Measurements from ENCODE around the gene TTC1.

TTC1 gene

GRCh38 chr5:160023908-160024630, 15.1 kb downstream of the TTC1 start:
- DNase-seq, result no peak
- H3K4me3 ChIP-seq (ENCODE audit: low read depth, low read length), result no peak overlapping the region
- H3K27me3 ChIP-seq, result no peaks in the 10 kb centered on the region
- H3K36me3 ChIP-seq, result peaks cover 11% of the 10 kb centered on the region
- H3K4me1 ChIP-seq, result no peaks in the 10 kb centered on the region
- no peak for TF ChIP-seq CTCF (IDR thresholded peaks at IDR 0.05; ENCODE audit: low read depth, low read length)
- no peaks in the 10 kb centered on the region for H3K9me3 ChIP-seq

GRCh38 chr5:160029004-160029403, 20.1 kb downstream of the TTC1 start:
- Histone ChIP-seq H3K27me3 (no peaks in the 10 kb centered on the region), H3K9me3 (no peaks in the 10 kb centered on the region), H3K36me3 (peaks cover 12% of the 10 kb centered on the region), H3K4me1 (no peaks in the 10 kb centered on the region; the same call in 1 of the 2 replicates), H3K4me3 (ENCODE audit: low read depth, low read length) (no peak overlapping the region)
- DNase-seq, result no peak
- TF ChIP-seq CTCF (IDR thresholded peaks at IDR 0.05; ENCODE audit: low read depth, low read length), result no peak

- H3K27me3 ChIP-seq, result no peaks in the 10 kb centered on the region
- H3K36me3 ChIP-seq, result peaks cover 12% of the 10 kb centered on the region
- DNase-seq, result no peak
- H3K4me1 ChIP-seq, result no peaks in the 10 kb centered on the region; the same call in 1 of the 2 replicates
- no peaks in the 10 kb centered on the region for H3K9me3 ChIP-seq
- no peak for TF ChIP-seq CTCF (IDR thresholded peaks at IDR 0.05; ENCODE audit: low read depth, low read length)
- H3K4me3 ChIP-seq (ENCODE audit: low read depth, low read length), result no peak overlapping the region
Measured at GRCh38 chr5:160029540-160030139, 20.7 kb downstream of the TTC1 start.

DNA sequence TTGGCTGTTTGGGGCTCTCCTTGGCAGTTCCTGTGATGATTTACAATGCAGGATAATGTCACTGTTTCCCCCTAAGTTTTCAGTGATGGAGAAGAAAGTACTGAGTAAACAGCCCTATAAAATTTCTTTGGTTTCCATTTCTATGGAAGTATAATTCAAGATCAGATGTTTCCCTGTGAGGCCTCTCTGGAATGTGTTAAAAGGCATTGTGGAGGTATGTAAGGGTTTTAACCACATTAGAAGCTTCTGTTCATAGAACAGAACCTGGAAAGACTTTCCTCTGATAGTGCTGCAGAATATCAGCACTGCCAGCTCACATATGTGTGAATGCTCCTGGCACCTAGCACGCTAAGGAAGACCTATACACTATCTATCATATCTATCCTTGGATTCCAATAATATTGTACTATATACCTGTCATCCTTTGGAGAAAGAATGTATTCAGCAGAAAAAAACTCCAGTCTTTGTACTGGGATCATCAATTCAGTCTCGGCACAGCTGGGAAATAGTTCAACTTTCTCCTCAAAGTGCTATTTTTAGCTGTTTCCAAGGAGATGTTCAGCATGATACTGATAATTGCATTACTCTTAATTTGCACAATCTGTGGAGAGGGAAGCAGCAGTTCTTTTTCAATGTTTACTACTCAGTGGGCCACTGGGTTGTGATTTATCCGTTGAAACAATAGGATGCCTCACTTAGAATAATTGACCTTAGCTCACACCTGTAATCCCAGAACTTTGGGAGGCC, 21.9 kb downstream of the TTC1 start:
- no peaks in the 10 kb centered on the region for H3K9me3 ChIP-seq
- peaks cover 14% of the 10 kb centered on the region for H3K36me3 ChIP-seq
- H3K27me3 ChIP-seq, result no peaks in the 10 kb centered on the region
- no peaks in the 10 kb centered on the region; the same call in 1 of the 2 replicates for H3K4me1 ChIP-seq
- DNase-seq, result no peak
- no peak overlapping the region for H3K4me3 ChIP-seq (ENCODE audit: low read depth, low read length)
- no peak for TF ChIP-seq CTCF (IDR thresholded peaks at IDR 0.05; ENCODE audit: low read depth, low read length)

- H3K4me1 ChIP-seq, result no peaks in the 10 kb centered on the region; the same call in 1 of the 2 replicates
- H3K4me3 ChIP-seq (ENCODE audit: low read depth, low read length), result no peak overlapping the region
- no peaks in the 10 kb centered on the region for H3K27me3 ChIP-seq
- no peak for DNase-seq
- no peak for TF ChIP-seq CTCF (IDR thresholded peaks at IDR 0.05; ENCODE audit: low read depth, low read length)
- H3K9me3 ChIP-seq, result no peaks in the 10 kb centered on the region
- peaks cover 30% of the 10 kb centered on the region for H3K36me3 ChIP-seq
Measured at GRCh38 chr5:160033546-160034252, 24.8 kb downstream of the TTC1 start.

All from BE2C (cell line).